DND-41 (cell line): ENCODE measurements around the gene KRTAP4-12.
"Not testable (repeated sequence)": the region's sequence is repeated elsewhere in the genome, so short reads cannot be mapped to it uniquely, and the experiment has no call there.

Source experiments
- ATAC-seq: fragments of 200-7000 bp; cut with Tn5 transposase; 3 replicates; pipeline ENCODE4 v1.9.1; 2021; ENCODE audit warnings: low read depth; ENCODE audit not compliant: insufficient read depth
- DNase-seq: peaks from one replicate; pipeline ENCODE4 v3.0.0-alpha.2; 2020
- H2AFZ ChIP-seq: 2 replicates; pipeline ENCODE4 v1.6.0; 2012; ENCODE audit warnings: low read depth, low read length
- H3K27ac ChIP-seq: 2 replicates; pipeline ENCODE4 v1.5.1; 2012; ENCODE audit warnings: low read length, inconsistent platforms
- H3K27me3 ChIP-seq: fragments of 200-600 bp; sonication (generic); 2 replicates; pipeline ENCODE4 v1.6.0; 2012; ENCODE audit warnings: low read length, mild to moderate bottlenecking, inconsistent platforms; ENCODE audit not compliant: insufficient read depth, poor library complexity
- H3K36me3 ChIP-seq: 2 replicates; pipeline ENCODE4 v1.5.1; 2012; ENCODE audit warnings: low read length, inconsistent platforms; ENCODE audit not compliant: insufficient read depth
- H3K4me1 ChIP-seq: 2 replicates; pipeline ENCODE4 v1.5.1; 2012; ENCODE audit warnings: mild to moderate bottlenecking, low read length; ENCODE audit not compliant: insufficient read depth
- H3K4me2 ChIP-seq: 2 replicates; pipeline ENCODE4 v1.6.0; 2012; ENCODE audit warnings: mild to moderate bottlenecking, moderate library complexity, low read length, inconsistent platforms; ENCODE audit not compliant: insufficient read depth
- H3K4me3 ChIP-seq, 2 experiments: fragments of 200-600 bp in 1 of 2; shearing (Covaris generic) in 1 of 2; 2 replicates each; pipeline ENCODE4 v1.5.1; 2012 to 2016; ENCODE audit warnings: inconsistent platforms in 2 of 2, low read length in 2 of 2, mild to moderate bottlenecking in 2 of 2, low read depth in 1 of 2, moderate library complexity in 1 of 2
- H3K79me2 ChIP-seq: 2 replicates; pipeline ENCODE4 v1.6.0; 2012; ENCODE audit warnings: low read length, inconsistent platforms; ENCODE audit not compliant: insufficient read depth
- H3K9ac ChIP-seq: 2 replicates; pipeline ENCODE4 v1.6.0; 2012; ENCODE audit warnings: low read depth, mild to moderate bottlenecking, inconsistent platforms, low read length, moderate library complexity
- H3K9me3 ChIP-seq: 2 replicates; pipeline ENCODE4 v1.5.1; 2012; ENCODE audit warnings: low read length, moderate library complexity, mild to moderate bottlenecking, inconsistent platforms; ENCODE audit not compliant: insufficient read depth, severe bottlenecking
- H4K20me1 ChIP-seq: 2 replicates; pipeline ENCODE4 v1.6.0; 2012; ENCODE audit warnings: low read length; ENCODE audit not compliant: insufficient read depth
- CTCF ChIP-seq: IDR thresholded peaks from 2 replicates; pipeline ENCODE4 v1.5.1; 2012; ENCODE audit warnings: borderline replicate concordance, low read length, moderate library complexity, mild to moderate bottlenecking; ENCODE audit not compliant: poor library complexity, severe bottlenecking; ENCODE audit errors: extremely low read depth
- EZH2 ChIP-seq: IDR thresholded peaks from 3 replicates; pipeline ENCODE4 v1.6.1; 2012; ENCODE audit warnings: borderline replicate concordance, low read depth, mild to moderate bottlenecking, moderate library complexity, low read length, inconsistent platforms; ENCODE audit not compliant: severe bottlenecking

The KRTAP4-12 gene

DNA sequence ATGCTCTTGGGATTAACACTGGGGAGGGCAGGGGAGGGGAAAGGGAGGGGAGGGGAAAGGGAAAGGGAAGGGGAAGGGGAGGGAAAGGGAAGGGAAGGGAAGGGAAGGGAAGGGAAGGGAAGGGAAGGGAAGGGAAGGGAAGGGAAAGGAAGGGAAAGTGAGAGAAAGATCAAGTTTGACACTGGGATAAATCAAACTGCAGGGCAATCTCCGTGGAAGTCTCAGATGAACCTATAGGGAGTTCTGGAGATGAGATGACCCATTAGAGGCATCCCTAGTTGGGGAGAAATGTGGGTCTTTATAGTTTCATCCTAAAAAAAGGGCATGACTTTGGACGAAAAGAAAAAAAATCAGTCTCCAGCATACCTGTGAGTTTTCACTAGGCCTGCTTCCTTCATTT is 2.2 kb downstream of the KRTAP4-12 start:
- Histone ChIP-seq H3K4me2 (no peak overlapping the region), H3K9me3 (no peaks in the 10 kb centered on the region), H3K79me2 (no peaks in the 10 kb centered on the region), H3K27me3 (peaks cover 2% of the 10 kb centered on the region), H3K9ac (no peak overlapping the region), H3K4me3 (no peak overlapping the region), H4K20me1 (no peaks in the 10 kb centered on the region), H3K36me3 (no peaks in the 10 kb centered on the region), H3K4me1 (no peaks in the 10 kb centered on the region), H2AFZ (no peak overlapping the region), H3K27ac (no peak overlapping the region)
- TF ChIP-seq EZH2 (no peak), CTCF (no peak)
- no peak for ATAC-seq
- DNase-seq, result no peak

DNA sequence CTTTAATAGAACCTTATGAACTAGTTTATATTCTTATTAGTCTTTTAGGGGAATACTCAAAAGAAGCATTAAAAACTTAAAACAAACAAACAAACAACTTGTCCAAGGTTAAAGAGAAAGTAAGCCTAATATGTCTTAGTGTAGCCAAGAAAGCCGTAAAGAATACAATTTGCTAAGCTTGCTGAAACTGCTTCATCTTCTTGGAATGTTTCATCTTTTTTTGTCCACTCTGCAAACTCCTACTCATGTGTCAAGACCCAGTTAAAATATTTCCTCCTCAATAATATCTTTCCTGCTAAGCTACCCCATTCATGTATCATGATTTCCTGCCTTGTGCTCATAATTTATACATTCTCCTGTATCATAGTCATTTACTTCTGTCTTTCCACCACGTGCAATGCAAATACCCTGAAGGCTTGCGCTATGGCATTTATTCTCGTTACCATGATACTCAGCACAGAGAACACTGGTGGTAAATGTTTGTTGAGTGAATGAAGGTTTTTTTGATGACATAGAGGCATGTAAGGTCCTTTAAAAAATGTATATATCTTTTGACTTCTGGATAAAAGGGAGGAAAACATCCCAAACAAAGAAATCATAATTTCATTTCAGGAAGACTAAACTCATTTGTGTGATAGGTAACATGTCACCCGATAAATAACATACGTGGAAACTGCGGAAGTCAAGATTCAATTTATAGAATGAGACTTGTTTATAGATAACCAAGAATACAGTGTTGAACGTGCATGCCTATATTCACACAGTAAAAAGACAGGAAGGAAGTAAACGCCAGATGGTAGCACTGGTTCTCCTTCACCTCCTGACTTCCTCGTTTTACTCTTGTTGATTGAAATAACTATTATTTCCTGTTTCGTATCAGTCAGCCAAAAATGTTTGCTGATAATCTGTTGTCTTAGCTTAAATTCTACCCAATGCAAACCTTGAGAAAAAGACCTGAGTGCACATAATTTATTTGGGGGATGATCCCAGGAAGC is 4.0 kb downstream of the KRTAP4-12 start:
- H4K20me1 ChIP-seq, ATAC-seq, H3K27ac ChIP-seq, H3K9me3 ChIP-seq, H3K4me1 ChIP-seq, H3K27me3 ChIP-seq, H2AFZ ChIP-seq, H3K79me2 ChIP-seq, H3K4me3 ChIP-seq, H3K36me3 ChIP-seq, DNase-seq, H3K9ac ChIP-seq, H3K4me2 ChIP-seq: not testable (repeated sequence)

GRCh38 chr17:41118721-41119120 is 5.3 kb downstream of the KRTAP4-12 start:
- Histone ChIP-seq H3K27ac (no peak overlapping the region), H3K79me2 (no peaks in the 10 kb centered on the region), H3K4me1 (no peaks in the 10 kb centered on the region)

DNA sequence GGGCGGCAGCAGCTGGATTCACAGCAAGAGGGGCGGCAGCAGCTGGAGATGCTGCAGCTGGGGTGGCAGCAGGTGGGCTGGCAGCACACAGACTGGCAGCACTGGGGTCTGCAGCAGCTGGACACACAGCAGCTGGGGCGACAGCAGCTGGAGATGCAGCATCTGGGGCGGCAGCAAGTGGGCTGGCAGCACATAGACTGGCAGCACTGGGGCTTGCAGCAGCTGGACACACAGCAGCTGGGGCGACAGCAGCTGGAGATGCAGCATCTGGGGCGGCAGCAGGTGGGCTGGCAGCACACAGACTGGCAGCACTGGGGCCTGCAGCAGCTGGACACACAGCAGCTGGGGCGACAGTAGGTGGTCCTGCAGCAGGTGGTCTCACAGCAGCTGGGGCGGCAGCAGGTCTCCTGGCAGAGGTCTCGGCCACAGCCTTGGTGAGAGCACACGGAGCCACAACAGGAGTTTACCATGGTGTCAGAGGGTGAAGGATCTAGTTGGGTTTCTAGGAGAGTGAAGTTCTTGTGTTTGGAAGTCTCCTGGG is 6.1 kb downstream of the KRTAP4-12 start, which contains the start of gene KRTAP4-11:
Gene KRTAP4-11 (minus strand): TSS at position 528 of the 541 bp plus-strand sequence. CDS start 58 bp downstream, at position 470.
- not testable (repeated sequence) for DNase-seq, H3K4me1 ChIP-seq, ATAC-seq, H4K20me1 ChIP-seq, H3K9ac ChIP-seq, H3K79me2 ChIP-seq, H3K4me3 ChIP-seq, H3K27ac ChIP-seq, H2AFZ ChIP-seq, H3K36me3 ChIP-seq, H3K9me3 ChIP-seq, H3K4me2 ChIP-seq, H3K27me3 ChIP-seq

More at GRCh38 chr17:41118721-41119120, 5.3 kb downstream of the KRTAP4-12 start:
- Histone ChIP-seq H3K27me3 (peaks cover 5% of the 10 kb centered on the region), H2AFZ (no peak overlapping the region), H3K4me2 (no peak overlapping the region), H3K9ac (no peak overlapping the region), H3K9me3 (no peaks in the 10 kb centered on the region), H3K36me3 (no peaks in the 10 kb centered on the region), H4K20me1 (no peaks in the 10 kb centered on the region), H3K4me3 (no peak overlapping the region)
- ATAC-seq (no peak), DNase-seq (no peak)
- TF ChIP-seq CTCF (no peak), EZH2 (no peak)
